Measurements from ENCODE around the gene NAIF1. TPM values are rescaled to one million over a fixed set of nuclear protein-coding genes. Genes with fewer than 3 reads are reported as not detected.

The NAIF1 gene
- total RNA-seq, 4 donors from 2014 or later = 8.6 to 10.8 (median 9.6) TPM

DNA sequence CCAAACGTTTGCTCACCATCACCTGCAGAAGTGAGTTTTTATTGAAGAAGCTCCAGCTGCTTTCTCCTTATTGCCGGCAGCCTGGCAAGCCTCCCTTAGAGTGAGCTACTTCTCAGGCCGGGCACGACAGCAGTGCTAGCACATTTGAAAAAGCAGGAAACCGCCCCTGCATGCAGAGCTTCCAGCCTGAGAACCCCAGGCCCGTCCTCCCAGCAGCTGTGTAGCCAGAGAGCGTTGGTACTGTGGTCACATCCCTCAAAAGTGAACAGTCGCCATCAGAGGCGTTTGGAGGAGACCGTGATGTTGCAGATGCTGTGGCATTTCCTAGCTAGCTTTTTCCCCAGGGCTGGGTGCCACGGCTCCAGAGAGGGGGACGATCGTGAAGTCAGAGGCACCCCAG lies 24.5 kb upstream of the NAIF1 start:
- peak in 1 of 2 donors; percentile 84 for DNase-seq (ENCODE audit: low spot score in 2 of 2)
- intact Hi-C loops (cut with DNase I; ENCODE audit: low total_unique reads) = no loop called here
- WGBS, 2 donors = 42 to 61% methylated on average over 11 to 13 of the region's 13 CpGs
- TF ChIP-seq POLR2A (IDR thresholded peaks at IDR 0.05) = no peak
- H3K4me3 ChIP-seq (ENCODE audit: low read depth, poor library complexity, severe bottlenecking) = no peak overlapping the region

- DNase-seq (ENCODE audit: low spot score in 2 of 2) = peak; percentile 55 to 91
- 40 to 61% methylated on average over 13 of the region's 13 CpGs for WGBS, 2 donors
- TF ChIP-seq POLR2A (IDR thresholded peaks at IDR 0.05) = no peak
- TF ChIP-seq, protein P1, sequence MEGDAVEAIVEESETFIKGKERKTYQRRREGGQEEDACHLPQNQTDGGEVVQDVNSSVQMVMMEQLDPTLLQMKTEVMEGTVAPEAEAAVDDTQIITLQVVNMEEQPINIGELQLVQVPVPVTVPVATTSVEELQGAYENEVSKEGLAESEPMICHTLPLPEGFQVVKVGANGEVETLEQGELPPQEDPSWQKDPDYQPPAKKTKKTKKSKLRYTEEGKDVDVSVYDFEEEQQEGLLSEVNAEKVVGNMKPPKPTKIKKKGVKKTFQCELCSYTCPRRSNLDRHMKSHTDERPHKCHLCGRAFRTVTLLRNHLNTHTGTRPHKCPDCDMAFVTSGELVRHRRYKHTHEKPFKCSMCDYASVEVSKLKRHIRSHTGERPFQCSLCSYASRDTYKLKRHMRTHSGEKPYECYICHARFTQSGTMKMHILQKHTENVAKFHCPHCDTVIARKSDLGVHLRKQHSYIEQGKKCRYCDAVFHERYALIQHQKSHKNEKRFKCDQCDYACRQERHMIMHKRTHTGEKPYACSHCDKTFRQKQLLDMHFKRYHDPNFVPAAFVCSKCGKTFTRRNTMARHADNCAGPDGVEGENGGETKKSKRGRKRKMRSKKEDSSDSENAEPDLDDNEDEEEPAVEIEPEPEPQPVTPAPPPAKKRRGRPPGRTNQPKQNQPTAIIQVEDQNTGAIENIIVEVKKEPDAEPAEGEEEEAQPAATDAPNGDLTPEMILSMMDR (IDR thresholded peaks at IDR 0.05) = no peak
- H3K4me3 ChIP-seq (ENCODE audit: low read depth, poor library complexity, severe bottlenecking) = no peak overlapping the region
- intact Hi-C loops (cut with DNase I; ENCODE audit: low total_unique reads) = no loop called here
Observed at GRCh38 chr9:128091144-128091543, 24.0 kb upstream of the NAIF1 start.

DNA sequence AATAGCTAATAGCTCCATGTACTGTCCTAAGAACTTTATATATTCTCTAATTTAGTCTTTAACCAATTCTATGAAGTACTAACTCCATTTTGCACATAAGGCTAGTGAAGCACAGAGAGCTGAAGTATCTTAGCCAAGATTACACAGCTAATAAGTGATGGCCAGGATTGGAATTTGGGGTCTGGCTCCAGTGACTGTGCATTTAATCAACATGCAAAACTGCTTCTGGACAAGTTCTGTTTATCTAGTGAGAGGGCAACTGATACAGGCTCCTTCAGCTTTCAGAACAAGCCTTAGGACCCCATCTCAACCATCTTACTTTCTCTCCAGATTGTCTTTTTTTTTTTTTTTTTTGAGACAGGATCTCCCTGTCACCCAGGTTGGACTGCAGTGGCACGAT lies 22.2 kb upstream of the NAIF1 start:
- 90 to 100% methylated on average over 1 of the region's 1 CpG for whole genome bisulfite sequencing, 2 donors

GRCh38 chr9:128088253-128088945 lies 21.3 kb upstream of the NAIF1 start:
- intact Hi-C loops (cut with DNase I; ENCODE audit: low total_unique reads) = no loop called here
- 77 to 79% methylated on average over 9 of the region's 9 CpGs for whole genome bisulfite sequencing, 2 donors

More for the DNA sequence above, 22.2 kb upstream of the NAIF1 start:
- no peak for TF ChIP-seq POLR2A (IDR thresholded peaks at IDR 0.05)
- TF ChIP-seq, protein P1 (IDR thresholded peaks at IDR 0.05) = no peak
- no peak for DNase-seq (ENCODE audit: low spot score in 2 of 2)
- H3K4me3 ChIP-seq (ENCODE audit: low read depth, poor library complexity, severe bottlenecking) = no peak overlapping the region
- intact Hi-C loops (cut with DNase I; ENCODE audit: low total_unique reads) = no loop called here

DNA sequence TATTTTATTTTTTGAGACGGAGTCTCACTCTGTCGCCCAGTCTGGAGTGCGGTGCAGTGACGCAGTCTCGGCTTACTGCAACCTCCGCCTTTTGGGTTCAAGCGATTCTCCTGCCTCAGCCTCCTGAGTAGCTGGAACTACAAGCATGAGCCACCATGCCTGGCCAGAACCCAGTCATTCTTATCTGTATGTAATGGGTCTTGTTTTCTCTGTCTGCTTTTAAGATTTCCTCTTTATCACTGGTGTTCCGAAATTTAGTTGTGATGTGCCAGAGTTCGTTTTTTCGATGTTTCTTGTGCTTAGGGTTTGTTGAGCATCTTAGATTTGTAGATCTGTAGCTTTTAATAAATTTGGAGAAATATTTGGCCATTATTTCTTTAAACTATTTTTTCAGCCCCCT lies 20.1 kb upstream of the NAIF1 start:
- H3K4me3 ChIP-seq (ENCODE audit: low read depth, poor library complexity, severe bottlenecking) = no peak overlapping the region
- DNase-seq (ENCODE audit: low spot score in 2 of 2) = no peak
- intact Hi-C loops (cut with DNase I; ENCODE audit: low total_unique reads) = no loop called here
- 77 to 78% methylated on average over 10 of the region's 10 CpGs for WGBS, 2 donors
- TF ChIP-seq POLR2A (IDR thresholded peaks at IDR 0.05) = no peak
- TF ChIP-seq, protein P1 (IDR thresholded peaks at IDR 0.05) = no peak

More at GRCh38 chr9:128088253-128088945, 21.3 kb upstream of the NAIF1 start:
- DNase-seq (ENCODE audit: low spot score in 2 of 2) = no peak
- H3K4me3 ChIP-seq (ENCODE audit: low read depth, poor library complexity, severe bottlenecking) = no peak overlapping the region
- TF ChIP-seq, protein P1 (IDR thresholded peaks at IDR 0.05) = no peak
- no peak for TF ChIP-seq POLR2A (IDR thresholded peaks at IDR 0.05)

DNA sequence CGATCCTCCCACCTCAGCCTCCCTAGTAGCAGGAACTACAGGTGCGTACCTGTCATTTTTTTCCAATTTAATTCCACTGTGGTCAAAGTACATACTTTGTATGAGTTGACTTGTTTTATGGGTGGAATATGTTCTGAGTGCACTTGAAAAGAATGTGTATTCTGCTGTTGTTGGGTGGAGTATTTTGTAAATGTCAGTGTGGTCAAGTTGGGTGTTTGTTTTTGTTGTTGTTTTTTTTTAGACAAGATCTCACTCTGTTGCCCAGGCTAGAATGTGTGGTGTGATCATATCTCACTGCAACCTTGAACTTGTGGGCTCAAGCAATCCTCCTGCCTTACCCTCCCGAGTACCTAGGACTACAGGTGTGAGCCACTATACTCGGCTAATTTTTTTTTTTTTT lies 18.8 kb upstream of the NAIF1 start:
- TF ChIP-seq POLR2A (IDR thresholded peaks at IDR 0.05) = no peak
- TF ChIP-seq, protein P1 (IDR thresholded peaks at IDR 0.05) = no peak
- intact Hi-C loops (cut with DNase I; ENCODE audit: low total_unique reads) = no loop called here
- 88 to 91% methylated on average over 4 of the region's 4 CpGs for WGBS, 2 donors
- H3K4me3 ChIP-seq (ENCODE audit: low read depth, poor library complexity, severe bottlenecking) = no peak overlapping the region
- no peak for DNase-seq (ENCODE audit: low spot score in 2 of 2)

All from lower leg skin (tissue), 4 donors.